ENCODE measurements around the gene KIRREL3.

KIRREL3 gene

GRCh38 chr11:126529037-126529436 lies 471.5 kb downstream of the KIRREL3 start:
- no peak for TF ChIP-seq CTCF (IDR thresholded peaks at IDR 0.05; ENCODE audit: extremely low read depth, insufficient read depth, missing control alignments)
- DNase-seq (ENCODE audit: low spot score): no peak
- in situ Hi-C loops (cut with MboI; ENCODE audit: low pct_unique_long_range_greater_than_20kb, low sequenced_read_pairs, unreplicated experiment): no loop called here

- in situ Hi-C loops (cut with MboI; ENCODE audit: low pct_unique_long_range_greater_than_20kb, low sequenced_read_pairs, unreplicated experiment): no loop called here
- DNase-seq (ENCODE audit: low spot score): no peak
- TF ChIP-seq CTCF (IDR thresholded peaks at IDR 0.05; ENCODE audit: extremely low read depth, insufficient read depth, missing control alignments): no peak
Observed at GRCh38 chr11:126528075-126528474, 472.5 kb downstream of the KIRREL3 start.

DNA sequence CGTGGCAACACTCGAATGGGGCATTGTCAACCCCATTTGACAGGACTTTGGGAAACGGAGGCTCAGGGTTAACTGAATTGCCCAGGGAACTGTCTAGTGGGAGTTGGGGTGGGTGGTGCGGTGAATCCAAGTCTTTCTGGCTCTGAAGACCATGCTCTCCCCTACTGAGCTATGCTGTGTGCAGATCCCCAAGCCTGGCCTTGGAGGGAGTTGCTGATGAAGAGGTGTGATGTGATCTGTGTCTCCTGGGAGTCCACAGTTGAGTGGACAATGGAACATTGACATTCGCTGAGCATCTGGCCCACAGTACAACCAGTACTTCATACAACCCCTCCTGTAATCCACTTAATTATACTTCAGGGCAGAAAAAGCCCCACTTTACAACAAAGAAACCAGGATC lies 472.9 kb downstream of the KIRREL3 start:
- DNase-seq (ENCODE audit: low spot score): no peak
- no peak for TF ChIP-seq CTCF (IDR thresholded peaks at IDR 0.05; ENCODE audit: extremely low read depth, insufficient read depth, missing control alignments)
- in situ Hi-C loops (cut with MboI; ENCODE audit: low pct_unique_long_range_greater_than_20kb, low sequenced_read_pairs, unreplicated experiment): no loop called here

DNA sequence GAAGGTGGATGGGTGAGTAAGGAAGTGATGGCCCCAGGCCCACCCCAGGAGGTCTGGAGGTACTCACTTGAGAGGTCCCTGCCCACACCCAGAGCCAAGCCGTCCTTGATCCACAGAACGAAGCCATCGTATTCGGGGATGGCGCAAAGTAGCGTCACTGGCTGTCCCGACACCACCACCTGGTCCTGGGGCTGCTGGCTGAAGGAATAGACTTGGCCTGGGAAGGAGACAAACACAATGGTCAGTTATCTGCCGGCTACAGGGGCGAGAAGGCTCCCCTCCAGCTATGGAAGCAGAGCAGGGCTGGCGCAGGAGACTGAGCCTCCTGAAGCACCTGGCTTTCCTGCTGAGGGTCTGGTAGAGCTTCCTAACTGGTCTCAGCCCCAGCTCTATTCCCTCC lies 474.1 kb downstream of the KIRREL3 start:
- TF ChIP-seq CTCF (IDR thresholded peaks at IDR 0.05; ENCODE audit: extremely low read depth, insufficient read depth, missing control alignments): no peak
- in situ Hi-C loops (cut with MboI; ENCODE audit: low pct_unique_long_range_greater_than_20kb, low sequenced_read_pairs, unreplicated experiment): no loop called here
- no peak for DNase-seq (ENCODE audit: low spot score)

- in situ Hi-C loops (cut with MboI; ENCODE audit: low pct_unique_long_range_greater_than_20kb, low sequenced_read_pairs, unreplicated experiment): no loop called here
- TF ChIP-seq CTCF (IDR thresholded peaks at IDR 0.05; ENCODE audit: extremely low read depth, insufficient read depth, missing control alignments): no peak
- no peak for DNase-seq (ENCODE audit: low spot score)
Observed at GRCh38 chr11:126525702-126526101, 474.9 kb downstream of the KIRREL3 start.

- in situ Hi-C loops (cut with MboI; ENCODE audit: low pct_unique_long_range_greater_than_20kb, low sequenced_read_pairs, unreplicated experiment): no loop called here
- no peak for TF ChIP-seq CTCF (IDR thresholded peaks at IDR 0.05; ENCODE audit: extremely low read depth, insufficient read depth, missing control alignments)
- DNase-seq (ENCODE audit: low spot score): no peak
Observed at GRCh38 chr11:126525216-126525615, 475.4 kb downstream of the KIRREL3 start.

Measured in GM13977 (cell line).